ENCODE data around the gene OPTC. TPM values are rescaled to one million over a fixed set of nuclear protein-coding genes. Genes with fewer than 3 reads are reported as not detected.

The OPTC gene
- total RNA-seq, 2 donors from 2014 or later, result not detected

DNA sequence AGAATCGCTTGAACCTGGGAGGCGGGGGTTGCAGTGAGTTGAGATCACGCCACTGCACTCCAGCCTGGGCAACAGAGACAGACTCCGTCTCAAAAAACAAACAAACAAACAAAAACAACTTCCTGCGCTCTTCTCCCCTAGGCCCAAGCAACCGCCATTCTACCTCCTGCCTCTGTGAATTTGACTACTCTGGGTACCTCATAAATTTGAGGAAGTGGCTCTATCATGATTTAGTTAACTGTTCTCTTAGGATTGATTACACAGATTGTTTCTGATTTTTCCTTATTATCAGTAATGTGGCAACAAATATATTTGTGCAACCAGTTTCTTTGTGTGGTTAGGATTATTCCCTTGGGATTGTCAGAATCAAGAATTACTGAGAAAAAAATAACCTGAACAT lies 29.7 kb downstream of the OPTC start:
- no peak for DNase-seq (ENCODE audit: low spot score)
- intact Hi-C loops (cut with DNase I), result no loop called here

DNA sequence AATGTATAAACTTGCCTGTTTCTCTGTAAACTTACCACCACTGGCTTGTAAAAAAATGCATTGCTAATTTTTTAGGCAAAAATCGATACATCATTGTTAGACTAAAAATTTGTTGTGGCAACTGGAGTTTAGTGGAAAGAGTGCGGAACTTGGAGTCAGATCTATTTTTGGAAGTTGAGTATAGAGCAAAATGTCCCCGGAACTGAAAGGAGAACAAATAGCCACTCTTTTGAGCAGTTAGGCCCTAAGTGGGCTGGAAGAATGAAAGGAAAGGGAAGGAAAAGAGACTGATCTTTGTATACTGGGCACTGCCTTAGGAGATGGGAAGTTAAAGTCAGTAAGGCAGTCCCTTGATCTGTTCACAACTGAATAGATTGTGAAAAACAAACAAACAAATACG lies 30.2 kb downstream of the OPTC start:
- intact Hi-C loops (cut with DNase I), result no loop called here
- DNase-seq (ENCODE audit: low spot score), result no peak

DNA sequence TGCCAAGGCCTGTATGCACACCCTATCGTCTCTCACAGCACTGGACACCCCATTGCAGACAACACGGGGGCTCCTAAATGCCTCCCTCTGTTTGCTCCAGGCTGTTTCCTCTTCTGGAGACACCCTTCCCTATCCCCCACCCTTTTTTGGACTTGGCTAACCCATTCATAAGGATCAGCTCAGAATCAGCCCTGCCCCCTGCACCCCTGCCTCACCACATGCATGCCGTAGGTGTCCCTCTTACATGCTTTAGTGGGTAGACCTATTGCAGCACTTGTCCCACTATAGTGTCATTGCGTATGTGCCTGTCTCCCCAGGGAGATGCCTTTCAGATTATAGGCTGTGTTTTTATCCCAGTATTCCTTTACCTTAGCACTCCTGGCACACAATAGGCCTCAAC lies 30.9 kb downstream of the OPTC start:
- DNase-seq (ENCODE audit: low spot score), result no peak
- intact Hi-C loops (cut with DNase I), result no loop called here

DNA sequence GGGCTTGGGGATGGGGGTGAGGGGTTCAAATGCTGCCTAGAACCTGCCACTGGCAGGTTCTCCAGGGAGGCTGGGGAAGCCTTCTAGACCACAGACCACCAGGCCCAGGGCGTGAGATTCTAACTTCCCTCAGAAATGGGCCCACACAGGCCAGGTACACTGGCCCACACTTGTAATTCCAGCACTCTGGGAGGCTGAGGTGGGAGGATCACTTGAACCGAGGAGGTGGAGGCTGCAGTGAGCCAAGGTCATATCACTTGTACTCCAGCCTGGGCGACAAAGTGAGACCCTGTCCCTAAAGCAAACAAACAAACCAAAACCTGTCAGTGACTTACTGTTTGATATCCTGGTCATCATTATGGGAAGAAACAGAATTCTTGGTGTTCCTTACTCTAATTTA lies 31.7 kb downstream of the OPTC start:
- intact Hi-C loops (cut with DNase I), result no loop called here
- DNase-seq (ENCODE audit: low spot score), result no peak

DNA sequence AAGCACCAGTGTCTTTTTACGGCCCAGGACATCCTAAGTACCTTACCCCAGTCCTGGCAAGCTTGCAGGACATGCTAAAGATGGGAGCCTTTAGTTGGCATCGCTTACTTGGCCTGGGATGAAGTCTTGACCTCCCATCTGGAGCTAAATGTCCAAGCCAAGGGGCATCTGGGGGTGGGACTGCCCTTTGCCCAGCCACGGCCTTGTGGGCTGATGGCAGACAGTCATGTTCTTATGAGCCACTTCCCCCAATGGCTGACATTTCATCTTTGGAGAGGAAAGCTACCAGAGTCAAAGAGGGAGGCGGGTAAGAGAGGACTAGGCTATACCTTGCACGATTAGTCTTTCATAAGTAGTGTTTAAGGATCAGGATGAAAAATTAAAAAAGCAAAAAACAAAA lies 32.2 kb downstream of the OPTC start:
- intact Hi-C loops (cut with DNase I), result no loop called here
- no peak for DNase-seq (ENCODE audit: low spot score)

DNA sequence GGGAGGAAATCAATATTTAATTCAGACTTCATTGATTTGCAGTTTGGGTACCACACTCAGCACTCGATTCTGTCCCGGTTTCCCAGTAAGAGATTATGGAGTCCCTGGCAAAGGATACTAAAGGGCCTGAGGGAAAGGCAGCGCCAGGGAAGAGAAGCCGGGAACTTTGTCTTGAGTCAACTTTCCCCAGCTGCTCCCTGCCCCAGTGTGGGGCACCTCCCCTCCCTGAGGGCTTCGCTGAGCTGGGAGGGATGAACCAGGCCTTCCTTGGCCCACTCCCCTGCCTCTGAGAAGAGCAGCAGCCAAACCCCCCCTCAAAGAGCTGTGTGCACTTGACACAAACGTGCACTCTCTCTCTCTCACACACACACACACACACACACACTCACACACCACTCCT lies 32.6 kb downstream of the OPTC start:
- intact Hi-C loops (cut with DNase I), result no loop called here
- DNase-seq (ENCODE audit: low spot score), result no peak

DNA sequence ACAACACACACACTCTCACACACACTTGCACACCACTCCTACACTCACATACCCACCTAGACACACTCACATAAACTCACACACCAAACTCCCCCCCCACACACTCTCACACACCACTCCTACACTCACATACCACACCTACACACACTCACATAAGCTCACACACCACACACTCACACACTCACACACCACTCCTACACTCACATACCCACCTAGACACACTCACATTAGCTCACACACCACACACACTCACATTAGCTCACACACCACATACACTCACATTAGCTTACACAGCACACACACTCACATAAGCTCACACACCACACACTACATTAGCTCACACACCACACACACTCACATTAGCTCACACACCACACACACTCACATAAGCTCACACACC lies 33.1 kb downstream of the OPTC start:
- intact Hi-C loops (cut with DNase I), result no loop called here

DNA sequence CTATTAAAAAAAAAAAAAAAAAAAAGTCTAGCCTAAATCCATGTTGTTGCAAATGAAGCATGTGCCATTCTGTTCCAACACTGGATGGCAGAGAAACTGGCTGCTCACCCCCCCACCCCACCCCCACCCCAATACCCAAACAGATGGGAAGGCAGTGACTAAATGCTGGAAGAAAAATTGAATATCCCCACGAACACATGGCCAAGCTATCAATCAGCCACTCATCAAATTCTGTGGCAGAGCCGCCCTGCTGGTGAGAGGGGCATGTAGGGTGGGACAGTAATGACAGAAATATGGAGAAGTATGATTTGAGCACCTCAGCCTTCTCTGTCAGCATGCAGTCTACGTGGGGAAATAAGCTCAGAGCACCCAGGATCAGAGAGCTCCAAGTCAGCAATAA lies 34.1 kb downstream of the OPTC start:
- intact Hi-C loops (cut with DNase I), result no loop called here
- DNase-seq (ENCODE audit: low spot score), result no peak

More for the DNA sequence above, 33.1 kb downstream of the OPTC start:
- DNase-seq (ENCODE audit: low spot score), result no peak

DNA sequence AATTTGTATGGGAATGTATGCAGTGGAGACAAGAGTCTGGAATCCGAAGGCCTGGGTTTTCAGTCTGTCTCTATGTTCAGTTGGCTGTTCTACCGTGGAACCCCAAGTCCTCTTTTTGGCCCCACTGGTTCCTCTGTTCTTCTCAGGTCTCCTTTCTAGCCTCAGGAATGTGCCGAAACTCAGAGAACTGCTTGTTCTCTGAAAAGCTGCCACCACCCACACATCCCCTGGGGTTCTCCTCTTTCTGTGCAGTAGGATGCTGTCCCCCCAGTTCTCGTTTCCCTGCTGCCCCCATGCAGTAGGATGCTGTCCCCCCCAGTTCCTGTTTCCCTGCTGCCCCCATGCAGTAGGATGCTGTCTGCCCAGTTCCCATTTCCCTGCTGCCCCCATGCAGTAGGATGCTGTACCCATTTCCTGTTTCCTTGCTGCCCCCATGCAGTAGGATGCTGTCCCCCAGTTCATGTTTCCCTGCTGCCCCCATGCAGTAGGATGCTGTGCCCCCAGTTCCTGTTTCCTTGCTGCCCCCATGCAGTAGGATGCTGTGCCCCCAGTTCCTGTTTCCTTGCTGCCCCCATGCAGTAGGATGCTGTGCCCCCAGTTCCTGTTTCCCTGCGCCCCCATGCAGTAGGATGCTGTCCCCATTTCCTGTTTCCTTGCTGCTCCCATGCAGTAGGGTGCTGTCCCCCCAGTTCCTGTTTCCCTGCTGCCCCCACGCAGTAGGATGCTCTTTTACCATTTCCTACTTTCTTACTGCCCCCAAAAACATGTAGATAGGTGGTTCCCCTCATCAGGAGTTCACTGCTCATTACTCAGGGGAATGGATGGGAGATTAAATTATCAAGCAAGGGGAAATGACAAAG lies 35.3 kb downstream of the OPTC start:
- intact Hi-C loops (cut with DNase I), result no loop called here
- DNase-seq (ENCODE audit: low spot score), result no peak

DNA sequence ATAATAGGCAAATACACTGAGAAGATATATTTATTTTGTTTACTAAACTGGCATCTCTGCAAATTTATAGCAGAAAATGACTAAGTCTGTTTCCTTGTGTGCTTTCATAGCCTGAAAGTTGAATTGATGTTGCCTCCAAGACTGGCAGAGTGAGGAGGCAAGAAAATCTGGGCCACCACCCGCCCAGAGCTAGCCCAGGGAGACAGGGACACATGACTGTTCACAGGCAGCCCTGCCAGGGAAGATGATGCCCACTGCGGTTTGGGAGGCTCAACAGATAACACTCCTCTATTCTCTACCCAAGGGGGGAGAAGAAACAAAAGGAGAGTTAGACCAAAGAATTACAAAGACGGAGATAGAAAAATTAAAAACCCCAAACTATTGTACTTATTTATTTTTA lies 37.1 kb downstream of the OPTC start:
- peak; percentile 8 for DNase-seq (ENCODE audit: low spot score)
- intact Hi-C loops (cut with DNase I), result no loop called here

DNA sequence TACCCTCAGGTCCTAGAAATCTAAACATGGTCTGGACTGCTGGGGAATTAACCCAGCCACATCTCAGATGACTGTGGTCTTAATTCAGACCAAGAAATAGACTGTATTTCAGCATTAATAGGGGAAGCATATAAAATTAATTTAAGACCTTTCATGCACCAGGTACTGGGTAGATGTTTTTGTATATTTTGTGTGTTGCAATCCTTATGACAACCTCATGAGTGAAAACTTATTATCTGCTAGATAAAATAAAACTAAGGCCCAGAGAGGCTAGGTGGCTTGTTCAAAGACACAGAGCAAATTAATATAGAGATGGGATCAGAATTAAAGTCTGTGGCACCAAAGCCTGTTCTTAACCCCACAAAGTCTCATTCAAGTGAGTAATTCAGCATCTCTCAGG lies 40.1 kb downstream of the OPTC start:
- DNase-seq (ENCODE audit: low spot score), result no peak
- intact Hi-C loops (cut with DNase I), result no loop called here

DNA sequence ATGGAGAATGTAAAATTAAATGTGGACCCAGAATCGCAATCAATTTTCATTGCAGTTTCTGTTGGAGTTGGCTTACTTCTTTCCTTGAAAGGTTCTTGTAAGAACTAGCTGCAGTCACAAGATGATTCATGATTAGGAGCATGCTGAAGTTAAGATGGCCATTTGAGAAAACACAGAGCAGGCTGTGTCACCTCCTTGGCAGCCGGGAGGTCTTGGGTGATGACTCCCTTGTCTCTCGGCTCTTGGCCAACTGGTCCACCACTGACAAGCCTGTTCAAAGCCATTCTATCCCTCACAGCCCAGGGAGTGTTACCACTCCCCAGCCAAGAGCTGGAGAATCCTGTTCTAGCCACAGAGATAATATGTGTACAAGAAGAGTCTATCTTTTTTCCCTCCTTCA lies 40.6 kb downstream of the OPTC start:
- peak; percentile 92 for DNase-seq (ENCODE audit: low spot score)
- intact Hi-C loops (cut with DNase I), result no loop called here

DNA sequence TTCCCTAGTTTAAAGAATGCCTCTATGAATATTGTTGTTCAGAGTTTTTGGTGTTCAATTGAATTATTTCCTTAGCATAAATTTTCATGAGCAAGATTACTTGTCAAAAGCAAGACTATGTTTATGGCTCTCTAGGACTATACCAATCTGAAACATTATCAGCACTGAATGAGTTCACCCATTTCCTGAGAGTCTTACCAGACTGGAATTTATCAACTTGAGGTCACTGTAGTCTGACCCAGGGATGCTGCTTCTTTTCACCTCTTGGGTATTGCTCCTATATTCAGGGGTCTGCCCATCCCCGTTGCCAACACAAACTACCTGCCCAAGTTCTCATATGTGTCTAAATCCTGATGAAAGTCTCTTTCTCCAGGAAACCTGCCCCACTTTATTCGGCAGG lies 42.6 kb downstream of the OPTC start:
- peak; percentile 3 for DNase-seq (ENCODE audit: low spot score)

DNA sequence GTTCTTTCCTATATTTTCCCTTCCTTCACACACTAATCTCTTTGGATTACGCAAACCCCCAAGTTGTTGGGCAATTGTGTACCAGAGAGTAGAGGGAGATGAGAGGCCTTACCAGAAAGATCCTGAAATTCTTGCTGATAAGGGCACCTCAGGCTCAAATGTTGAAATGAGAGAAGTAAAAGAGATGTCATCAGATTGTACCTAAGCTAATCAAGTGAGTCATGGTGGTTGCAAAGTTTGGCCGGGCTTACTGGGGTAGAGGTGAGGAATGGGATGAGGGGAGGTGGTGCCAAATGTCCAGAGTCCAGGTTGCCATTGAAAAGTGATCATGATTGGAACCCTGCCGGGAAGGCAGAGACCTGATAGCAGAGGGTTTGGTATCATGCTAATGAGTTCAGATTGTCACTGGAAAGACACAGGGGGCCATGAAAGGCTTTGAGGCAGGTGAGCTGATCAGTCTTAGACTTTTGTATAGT lies 43.1 kb downstream of the OPTC start:
- DNase-seq (ENCODE audit: low spot score), result peak; percentile 47
- intact Hi-C loops (cut with DNase I), result no loop called here

More for the DNA sequence above, 42.6 kb downstream of the OPTC start:
- intact Hi-C loops (cut with DNase I), result no loop called here

DNA sequence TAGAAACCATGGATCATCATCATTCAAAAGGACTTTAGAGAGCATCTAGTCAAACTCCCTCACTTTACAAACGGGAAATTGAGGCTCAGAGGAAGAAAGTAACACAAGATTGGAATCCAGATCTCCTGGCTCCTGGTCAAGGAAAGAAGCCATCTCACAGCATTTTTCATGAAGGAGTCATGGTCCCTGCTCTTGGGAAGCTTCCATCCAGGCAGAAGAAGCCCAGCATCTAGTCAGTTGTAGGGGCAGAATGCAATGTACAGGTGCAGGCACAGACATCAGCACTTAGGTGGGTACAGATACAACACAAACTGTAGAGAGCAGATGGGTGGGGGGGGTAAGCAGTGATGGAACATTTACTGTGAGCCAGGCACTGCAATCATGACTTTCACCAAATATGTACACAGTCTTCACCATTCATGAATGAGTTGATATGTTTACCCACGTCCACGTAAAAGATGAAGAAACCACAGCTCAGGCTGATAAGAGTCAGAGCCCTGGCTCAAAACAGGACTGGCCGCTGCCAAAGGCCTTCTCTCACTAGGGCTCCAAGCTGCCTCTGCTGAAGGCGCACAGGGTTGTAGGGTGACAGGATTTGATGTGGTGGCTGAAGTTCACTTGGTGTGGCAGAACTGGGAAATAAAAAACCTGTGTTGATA lies 44.0 kb downstream of the OPTC start:
- peak; percentile 82 for DNase-seq (ENCODE audit: low spot score)
- intact Hi-C loops (cut with DNase I), result no loop called here

DNA sequence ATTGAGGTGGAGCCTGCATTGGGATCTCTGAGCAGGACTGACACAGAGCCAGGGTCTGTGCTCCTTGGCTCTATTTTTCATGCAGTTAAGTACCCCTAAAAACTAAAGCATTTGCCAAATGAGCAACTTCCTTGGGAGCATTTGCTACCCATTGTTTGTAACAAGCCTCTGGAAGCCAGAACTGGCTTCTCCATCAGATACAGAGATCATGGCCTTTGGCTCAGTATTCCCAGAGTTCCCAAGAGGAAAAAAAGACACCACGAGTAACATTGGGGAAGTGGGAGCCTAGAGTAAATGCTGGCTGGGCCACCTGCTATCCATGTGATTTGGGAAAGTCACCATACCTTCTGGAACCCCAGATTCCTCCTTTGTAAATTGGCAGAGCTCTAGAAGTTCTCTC lies 44.8 kb downstream of the OPTC start:
- intact Hi-C loops (cut with DNase I), result no loop called here
- DNase-seq (ENCODE audit: low spot score), result peak; percentile 3

DNA sequence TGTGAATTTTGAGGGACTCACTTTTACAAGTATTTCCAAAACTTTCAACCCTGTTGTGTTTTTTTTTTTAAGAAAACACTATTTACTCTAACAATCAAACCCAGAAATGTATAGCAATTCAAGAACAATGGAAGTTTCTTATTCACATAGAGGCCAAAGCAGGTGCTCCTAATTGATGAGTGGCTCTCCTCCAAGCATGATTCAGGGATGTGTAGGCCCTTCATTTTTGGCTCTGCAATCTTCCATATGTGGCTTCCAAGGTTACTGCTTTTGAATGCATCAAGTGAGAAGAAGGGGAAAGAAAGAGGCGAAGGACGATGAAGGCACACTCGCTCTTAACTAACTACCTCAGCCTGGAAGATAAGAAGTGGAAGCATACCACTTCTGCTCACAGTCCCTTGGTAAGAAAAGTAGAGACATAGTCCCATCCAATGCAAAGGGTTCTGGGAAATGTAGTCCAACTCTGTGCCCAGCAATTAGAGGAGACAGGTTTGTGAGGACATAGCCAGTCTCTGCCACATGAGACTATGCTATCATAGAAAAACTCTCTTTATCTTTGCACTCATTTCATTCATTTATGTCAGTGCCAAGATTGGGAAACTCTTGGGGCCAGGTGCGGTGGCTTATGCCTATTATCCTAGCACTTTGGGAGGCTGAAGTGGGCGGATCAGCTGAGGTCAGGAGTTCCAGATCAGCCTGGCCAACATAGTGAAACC lies 46.0 kb downstream of the OPTC start:
- DNase-seq (ENCODE audit: low spot score), result no peak
- intact Hi-C loops (cut with DNase I), result no loop called here

DNA sequence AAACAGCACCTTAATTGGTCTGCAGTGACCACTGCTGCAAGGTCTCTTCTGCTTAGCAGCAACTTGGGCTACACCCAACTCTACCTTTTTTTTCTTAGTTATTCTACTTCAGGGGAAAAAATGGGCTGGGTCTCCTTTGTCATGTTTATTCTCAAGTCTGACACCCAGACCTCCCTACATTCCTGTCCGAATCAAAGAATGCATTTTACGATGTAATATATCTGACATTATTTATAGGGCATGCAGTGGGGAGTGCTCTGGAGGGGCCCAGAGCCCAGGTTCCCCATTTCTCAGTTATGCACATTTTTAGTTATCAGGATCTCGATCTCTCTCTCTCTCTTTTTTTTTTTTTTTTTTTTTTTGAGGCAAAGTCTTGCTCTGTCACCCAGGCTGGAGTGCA lies 50.5 kb downstream of the OPTC start:
- no peak for DNase-seq (ENCODE audit: low spot score)
- intact Hi-C loops (cut with DNase I), result no loop called here

DNA sequence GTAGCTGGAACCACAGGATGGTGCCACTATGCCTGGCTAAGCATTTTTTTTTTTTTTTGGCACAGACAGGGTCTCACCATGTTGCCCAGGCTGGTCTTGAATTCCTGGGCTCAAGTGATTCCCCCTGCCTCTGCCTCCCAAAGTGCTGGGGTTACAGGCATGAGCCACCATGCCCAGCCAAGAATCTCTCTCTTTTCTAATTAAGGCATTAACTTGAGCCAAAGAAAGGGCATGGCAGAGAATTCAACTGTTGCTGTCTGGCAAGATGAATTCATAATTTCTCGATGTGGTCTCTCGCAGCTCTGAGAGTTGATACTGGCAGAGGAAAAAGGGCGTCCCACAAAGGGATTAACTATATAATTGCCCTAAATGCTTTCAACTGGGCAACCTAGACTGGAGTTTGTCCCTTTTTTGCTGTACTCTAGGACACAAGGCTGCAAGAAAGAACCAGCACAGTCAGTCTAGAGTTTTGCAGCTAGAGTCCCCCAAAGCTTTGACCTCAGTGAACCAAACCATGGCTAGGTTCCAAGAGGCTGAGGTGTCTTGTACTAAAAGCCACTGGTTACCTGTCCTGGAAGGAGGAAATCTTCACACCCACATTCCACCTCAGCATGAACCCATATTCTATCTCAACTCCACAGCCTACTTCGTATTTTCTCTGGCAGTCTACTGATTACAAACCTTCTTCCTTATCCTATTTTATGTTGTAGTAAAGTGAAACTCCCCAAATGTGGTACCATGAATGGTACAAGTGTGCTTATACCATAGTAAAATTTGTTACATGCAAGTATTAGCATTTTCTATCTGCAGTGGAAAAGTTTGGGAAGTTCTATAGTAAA lies 51.2 kb downstream of the OPTC start:
- intact Hi-C loops (cut with DNase I), result no loop called here
- no peak for DNase-seq (ENCODE audit: low spot score)

Data from posterior vena cava (tissue), 2 donors.